ENCODE measurements around the gene DRD4.

DRD4 gene

DNA sequence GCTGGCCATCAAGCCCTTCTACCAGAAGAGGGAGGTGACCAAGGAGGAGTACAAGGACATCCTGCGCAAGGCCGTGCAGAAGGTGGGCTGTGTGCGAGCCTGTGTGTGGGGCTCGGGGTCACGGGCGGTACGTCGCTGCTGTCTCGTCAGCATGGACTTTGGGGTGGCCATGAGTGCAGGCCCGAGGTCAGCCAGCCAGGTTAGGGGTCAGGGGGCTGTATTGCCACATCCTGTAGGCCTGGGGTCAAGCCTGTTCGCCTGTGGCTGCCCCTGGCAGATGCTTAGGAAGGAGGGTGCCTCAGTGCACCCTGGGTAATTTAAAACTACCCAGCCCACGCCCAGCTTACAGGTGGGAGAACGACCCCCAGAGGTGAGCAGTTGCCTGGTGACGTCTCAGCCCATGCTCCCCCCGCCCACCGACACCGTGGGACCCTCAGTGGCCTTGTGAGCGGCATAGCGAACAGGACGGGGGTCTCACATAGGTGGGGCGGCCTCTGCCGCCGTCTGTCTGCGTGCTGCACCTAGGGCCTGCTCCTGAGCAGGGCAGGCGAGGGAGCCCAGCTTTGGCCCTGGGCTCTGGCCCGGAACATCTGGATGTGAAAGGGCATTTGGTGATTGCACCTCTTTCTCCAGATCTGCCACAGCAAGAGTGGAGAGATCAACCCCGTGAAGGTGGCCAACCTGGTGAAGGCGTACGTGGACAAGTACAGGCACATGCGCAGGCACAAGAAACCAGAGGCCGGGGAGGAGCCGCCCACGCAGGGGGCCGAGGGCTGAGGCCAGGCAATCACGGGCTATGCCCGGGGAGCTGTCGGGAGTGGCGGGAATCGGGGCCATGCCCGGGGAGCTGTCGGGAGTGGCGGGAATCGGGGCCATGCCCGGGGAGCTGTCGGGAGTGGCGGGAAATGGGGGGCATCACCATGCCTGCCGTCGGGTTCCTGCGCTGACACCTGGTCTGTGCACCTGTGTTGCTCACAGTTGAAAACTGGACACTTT is 25.8 kb upstream of the DRD4 start:
- Histone ChIP-seq H3K27ac (ENCODE audit: low read depth, low read length) (no peak overlapping the region), H4K20me1 (ENCODE audit: control insufficient read depth, insufficient read depth, low read depth, low read length) (peaks cover 11% of the 10 kb centered on the region), H3K4me3 (ENCODE audit: low read length) (no peak overlapping the region), H3K79me2 (ENCODE audit: control insufficient read depth, low read length) (no peaks in the 10 kb centered on the region; the same call in none of the 2 replicates), H3K9me2 (replicated peaks; ENCODE audit: control insufficient read depth, low read length) (no peaks in the 10 kb centered on the region), H3K4me2 (ENCODE audit: low read length) (no peak overlapping the region), H3K27me3 (ENCODE audit: control insufficient read depth, low read length) (no peaks in the 10 kb centered on the region), H3K4me1 (ENCODE audit: control insufficient read depth, low read length) (peaks cover 27% of the 10 kb centered on the region), H3K36me3 (ENCODE audit: control insufficient read depth, low read length) (peaks cover 70% of the 10 kb centered on the region), H3F3A (ENCODE audit: control insufficient read depth, insufficient read depth) (peaks cover 9% of the 10 kb centered on the region; the same call in 1 of the 2 replicates), H3K9me3 (ENCODE audit: control insufficient read depth, insufficient read depth, low read length) (no peaks in the 10 kb centered on the region)
- TF ChIP-seq, protein P1, sequence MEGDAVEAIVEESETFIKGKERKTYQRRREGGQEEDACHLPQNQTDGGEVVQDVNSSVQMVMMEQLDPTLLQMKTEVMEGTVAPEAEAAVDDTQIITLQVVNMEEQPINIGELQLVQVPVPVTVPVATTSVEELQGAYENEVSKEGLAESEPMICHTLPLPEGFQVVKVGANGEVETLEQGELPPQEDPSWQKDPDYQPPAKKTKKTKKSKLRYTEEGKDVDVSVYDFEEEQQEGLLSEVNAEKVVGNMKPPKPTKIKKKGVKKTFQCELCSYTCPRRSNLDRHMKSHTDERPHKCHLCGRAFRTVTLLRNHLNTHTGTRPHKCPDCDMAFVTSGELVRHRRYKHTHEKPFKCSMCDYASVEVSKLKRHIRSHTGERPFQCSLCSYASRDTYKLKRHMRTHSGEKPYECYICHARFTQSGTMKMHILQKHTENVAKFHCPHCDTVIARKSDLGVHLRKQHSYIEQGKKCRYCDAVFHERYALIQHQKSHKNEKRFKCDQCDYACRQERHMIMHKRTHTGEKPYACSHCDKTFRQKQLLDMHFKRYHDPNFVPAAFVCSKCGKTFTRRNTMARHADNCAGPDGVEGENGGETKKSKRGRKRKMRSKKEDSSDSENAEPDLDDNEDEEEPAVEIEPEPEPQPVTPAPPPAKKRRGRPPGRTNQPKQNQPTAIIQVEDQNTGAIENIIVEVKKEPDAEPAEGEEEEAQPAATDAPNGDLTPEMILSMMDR (IDR thresholded peaks at IDR 0.05; ENCODE audit: low read depth, low read length, poor library complexity, severe bottlenecking) = no peak
- TF ChIP-seq EZH2phosphoT487 (IDR thresholded peaks at IDR 0.05; ENCODE audit: borderline replicate concordance, low read length) = no peak

DNA sequence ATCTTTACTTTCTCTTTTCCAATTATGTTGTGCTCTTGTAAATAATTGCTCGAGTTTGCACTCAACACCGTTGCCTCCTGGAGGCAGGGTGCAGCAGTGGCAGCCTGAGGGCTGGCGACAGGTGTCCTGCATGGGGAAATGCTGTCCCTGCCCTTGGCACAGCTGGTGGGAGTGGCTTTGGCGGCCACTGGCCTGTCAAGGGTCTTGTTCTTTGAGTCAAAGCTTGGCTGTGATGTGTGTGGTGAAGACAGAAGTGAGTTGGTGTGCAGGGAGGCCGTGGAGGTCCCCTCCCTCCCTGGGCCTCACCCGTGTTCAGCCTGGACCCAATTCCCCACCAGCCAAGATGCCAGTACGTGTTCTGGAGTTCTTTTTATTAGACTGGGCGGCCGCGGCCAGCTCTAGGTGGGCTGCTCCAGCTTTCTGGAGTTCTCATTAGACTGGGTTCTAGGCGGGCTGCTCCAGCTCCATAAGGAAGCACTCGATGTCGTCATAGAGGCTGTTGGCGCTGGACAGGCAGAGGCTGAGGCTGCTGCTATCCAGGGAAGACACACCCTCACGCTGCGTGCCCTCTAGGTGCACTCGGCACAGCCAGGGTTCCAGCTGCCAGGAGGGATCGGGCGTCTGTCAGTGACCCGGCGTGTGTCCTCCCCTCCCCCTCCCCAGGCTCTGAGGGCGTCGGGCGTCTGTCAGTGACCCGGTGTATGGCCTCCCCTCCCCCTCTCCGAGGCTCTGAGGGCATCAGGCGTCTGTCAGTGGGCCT is 24.7 kb upstream of the DRD4 start:
- Histone ChIP-seq H3K36me3 (ENCODE audit: control insufficient read depth, low read length) (peaks cover 60% of the 10 kb centered on the region), H4K20me1 (ENCODE audit: control insufficient read depth, insufficient read depth, low read depth, low read length) (peaks cover 8% of the 10 kb centered on the region)
- TF ChIP-seq EZH2phosphoT487 (IDR thresholded peaks at IDR 0.05; ENCODE audit: borderline replicate concordance, low read length) = no peak
- TF ChIP-seq, protein P1 (IDR thresholded peaks at IDR 0.05; ENCODE audit: low read depth, low read length, poor library complexity, severe bottlenecking) = no peak

DNA sequence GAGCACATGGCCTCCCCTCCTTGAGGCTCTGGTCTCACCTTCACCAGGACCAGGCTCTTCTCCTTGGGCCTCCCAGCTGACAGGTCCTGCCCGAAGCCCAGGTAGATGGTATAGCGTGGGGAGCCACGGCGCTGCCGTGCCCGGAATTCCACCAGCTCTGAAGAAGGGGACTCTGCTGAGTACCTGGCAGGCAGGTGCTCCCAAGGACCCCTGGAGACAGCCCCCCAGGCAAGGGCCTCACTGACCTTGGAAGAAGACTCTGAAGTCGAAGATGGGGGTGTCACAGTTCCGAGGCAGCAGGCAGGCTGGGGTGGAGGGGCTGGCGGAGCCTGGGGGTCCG is 24.1 kb upstream of the DRD4 start:
- Histone ChIP-seq H3F3A (ENCODE audit: control insufficient read depth, insufficient read depth) (peaks cover 10% of the 10 kb centered on the region; the same call in 1 of the 2 replicates), H4K20me1 (ENCODE audit: control insufficient read depth, insufficient read depth, low read depth, low read length) (peaks cover 8% of the 10 kb centered on the region), H3K9me3 (ENCODE audit: control insufficient read depth, insufficient read depth, low read length) (no peaks in the 10 kb centered on the region), H3K27ac (ENCODE audit: low read depth, low read length) (no peak overlapping the region), H3K27me3 (ENCODE audit: control insufficient read depth, low read length) (no peaks in the 10 kb centered on the region), H3K36me3 (ENCODE audit: control insufficient read depth, low read length) (peaks cover 55% of the 10 kb centered on the region), H3K9me2 (replicated peaks; ENCODE audit: control insufficient read depth, low read length) (no peaks in the 10 kb centered on the region), H3K79me2 (ENCODE audit: control insufficient read depth, low read length) (peaks cover 6% of the 10 kb centered on the region), H3K4me2 (ENCODE audit: low read length) (no peak overlapping the region), H3K4me3 (ENCODE audit: low read length) (no peak overlapping the region), H3K4me1 (ENCODE audit: control insufficient read depth, low read length) (peaks cover 31% of the 10 kb centered on the region)
- TF ChIP-seq EZH2phosphoT487 (IDR thresholded peaks at IDR 0.05; ENCODE audit: borderline replicate concordance, low read length) = no peak
- TF ChIP-seq, protein P1 (IDR thresholded peaks at IDR 0.05; ENCODE audit: low read depth, low read length, poor library complexity, severe bottlenecking) = no peak

More for the DNA sequence above, 24.7 kb upstream of the DRD4 start:
- Histone ChIP-seq H3K9me2 (replicated peaks; ENCODE audit: control insufficient read depth, low read length) (no peaks in the 10 kb centered on the region), H3K4me3 (ENCODE audit: low read length) (no peak overlapping the region), H3K27me3 (ENCODE audit: control insufficient read depth, low read length) (no peaks in the 10 kb centered on the region), H3K27ac (ENCODE audit: low read depth, low read length) (no peak overlapping the region), H3K9me3 (ENCODE audit: control insufficient read depth, insufficient read depth, low read length) (no peaks in the 10 kb centered on the region), H3K4me1 (ENCODE audit: control insufficient read depth, low read length) (peaks cover 31% of the 10 kb centered on the region), H3K79me2 (ENCODE audit: control insufficient read depth, low read length) (peaks cover 6% of the 10 kb centered on the region), H3K4me2 (ENCODE audit: low read length) (no peak overlapping the region), H3F3A (ENCODE audit: control insufficient read depth, insufficient read depth) (peaks cover 10% of the 10 kb centered on the region; the same call in 1 of the 2 replicates)
